Immature natural killer cell (primary cell): ENCODE data around the gene EEF2KMT. TPM values are rescaled to one million over a fixed set of nuclear protein-coding genes. Genes with fewer than 3 reads are reported as not detected.
"Not testable (repeated sequence)": the region's sequence is repeated elsewhere in the genome, so short reads cannot be mapped to it uniquely, and the experiment has no call there.

ENCODE experiments used
- DNase-seq, 3 donors: peaks; one replicate each; pipeline ENCODE4 v3.0.0; 2022; ENCODE audit warnings: mixed read lengths in 1 of 3
- H3K27ac Mint-ChIP-seq, 6 donors: one replicate each; pipeline ENCODE4 v1.8.0; 2020; ENCODE audit warnings: mixed read lengths in 6 of 6, mild to moderate bottlenecking in 5 of 6, inconsistent platforms in 4 of 6, moderate library complexity in 3 of 6
- H3K27me3 Mint-ChIP-seq, 3 donors: one replicate each; pipeline ENCODE4 v1.8.0; 2020 to 2021; ENCODE audit warnings: low read depth in 3 of 3, mild to moderate bottlenecking in 3 of 3, mixed read lengths in 3 of 3, moderate library complexity in 3 of 3, inconsistent platforms in 1 of 3
- H3K36me3 Mint-ChIP-seq, 3 donors: one replicate each; pipeline ENCODE4 v1.8.0; 2020; ENCODE audit warnings: mixed read lengths in 3 of 3, inconsistent platforms in 2 of 3, mild to moderate bottlenecking in 2 of 3
- H3K4me1 Mint-ChIP-seq, 2 donors: one replicate each; pipeline ENCODE4 v1.8.0; 2020; ENCODE audit warnings: inconsistent platforms in 2 of 2, mild to moderate bottlenecking in 2 of 2, mixed read lengths in 2 of 2, moderate library complexity in 1 of 2
- H3K4me3 Mint-ChIP-seq, 5 donors: one replicate each; pipeline ENCODE4 v1.8.0; 2020; ENCODE audit warnings: mild to moderate bottlenecking in 5 of 5, mixed read lengths in 5 of 5, inconsistent platforms in 3 of 5, moderate library complexity in 3 of 5
- H3K9me3 Mint-ChIP-seq, 6 donors: one replicate each; pipeline ENCODE4 v1.8.0; 2020; ENCODE audit warnings: mild to moderate bottlenecking in 6 of 6, mixed read lengths in 6 of 6, inconsistent platforms in 4 of 6, moderate library complexity in 3 of 6
- polyA plus RNA-seq, 3 donors: library from polyadenylated mRNA; unstranded; fragments of 300-500 nt; fragmentation: Illumina TruSeq; gene quantifications; one replicate each; pipeline ENCODE4 v1.2.3, GENCODE V29; 2021

EEF2KMT gene
- 10 to 100 TPM in 2 of 3 donors, 1 to 10 TPM in 1; 3.6 to 17.3 (median 11.8) TPM for polyA plus RNA-seq

GRCh38 chr16:5097470-5098220, at the start of gene EEF2KMT:
EEF2KMT (minus strand) TSS chr16:5097795; CDS start chr16:5097739, 56 bp downstream.
- Mint-ChIP-seq H3K27ac (peak within 1 kb of the TSS; percentile 91 to 98 (median 96)), H3K4me3 (peak within 1 kb of the TSS; percentile 93 to 99 (median 95)), H3K4me1 (peaks cover 9 to 11% of the 10 kb centered on the region in 2 donors)
- DNase-seq = peak in 1 of 3 donors; percentile 89
- not testable (repeated sequence) for H3K9me3 Mint-ChIP-seq, H3K27me3 Mint-ChIP-seq, H3K36me3 Mint-ChIP-seq

GRCh38 chr16:5144621-5144956, 47.0 kb upstream of the EEF2KMT start:
- H3K36me3 Mint-ChIP-seq, H3K4me1 Mint-ChIP-seq, H3K27me3 Mint-ChIP-seq, H3K9me3 Mint-ChIP-seq, DNase-seq, H3K4me3 Mint-ChIP-seq, H3K27ac Mint-ChIP-seq: not testable (repeated sequence)

- Mint-ChIP-seq H3K4me1 (no peaks in the 10 kb centered on the region), H3K27ac (no peak overlapping the region)
Measured at GRCh38 chr16:5143761-5144620, 46.4 kb upstream of the EEF2KMT start.

GRCh38 chr16:5140151-5140550, 42.6 kb upstream of the EEF2KMT start:
- H3K27me3 Mint-ChIP-seq = peaks cover 2 to 11% (median 4%) of the 10 kb centered on the region in 3 donors
- H3K9me3 Mint-ChIP-seq, H3K4me1 Mint-ChIP-seq, H3K36me3 Mint-ChIP-seq, H3K27ac Mint-ChIP-seq, DNase-seq, H3K4me3 Mint-ChIP-seq: not testable (repeated sequence)

More at GRCh38 chr16:5143761-5144620, 46.4 kb upstream of the EEF2KMT start:
- DNase-seq = no peak
- peaks cover 2 to 5% (median 5%) of the 10 kb centered on the region in 3 donors for H3K27me3 Mint-ChIP-seq
- no peak overlapping the region for H3K4me3 Mint-ChIP-seq
- H3K9me3 Mint-ChIP-seq = no peaks in the 10 kb centered on the region
- H3K36me3 Mint-ChIP-seq = no peaks in the 10 kb centered on the region

- H3K27me3 Mint-ChIP-seq = peaks cover 4 to 13% (median 6%) of the 10 kb centered on the region in 3 donors
- H3K4me1 Mint-ChIP-seq, H3K4me3 Mint-ChIP-seq, H3K27ac Mint-ChIP-seq, DNase-seq, H3K36me3 Mint-ChIP-seq, H3K9me3 Mint-ChIP-seq: not testable (repeated sequence)
Measured at GRCh38 chr16:5134739-5135452, 37.3 kb upstream of the EEF2KMT start.

- H3K9me3 Mint-ChIP-seq, H3K4me1 Mint-ChIP-seq, H3K27ac Mint-ChIP-seq, DNase-seq, H3K4me3 Mint-ChIP-seq, H3K27me3 Mint-ChIP-seq, H3K36me3 Mint-ChIP-seq: not testable (repeated sequence)
Measured at GRCh38 chr16:5132915-5133600, 35.5 kb upstream of the EEF2KMT start.

- H3K9me3 Mint-ChIP-seq, DNase-seq, H3K4me1 Mint-ChIP-seq, H3K4me3 Mint-ChIP-seq, H3K36me3 Mint-ChIP-seq, H3K27ac Mint-ChIP-seq: not testable (repeated sequence)
- peaks cover 6 to 16% (median 6%) of the 10 kb centered on the region in 3 donors for H3K27me3 Mint-ChIP-seq
Measured at GRCh38 chr16:5131467-5132004, 33.9 kb upstream of the EEF2KMT start.

- peak overlapping the region in 1 of 6 donors; percentile 57 for H3K27ac Mint-ChIP-seq
- H3K4me1 Mint-ChIP-seq, H3K9me3 Mint-ChIP-seq, H3K36me3 Mint-ChIP-seq: not testable (repeated sequence)
- H3K27me3 Mint-ChIP-seq = peaks cover 11 to 23% (median 14%) of the 10 kb centered on the region in 3 donors
- peak overlapping the region in 1 of 5 donors; percentile 14 for H3K4me3 Mint-ChIP-seq
- peak in 2 of 3 donors; percentile 15 to 20 for DNase-seq
Measured at GRCh38 chr16:5117300-5118087, 19.9 kb upstream of the EEF2KMT start.

- not testable (repeated sequence) for H3K9me3 Mint-ChIP-seq, H3K4me1 Mint-ChIP-seq, H3K4me3 Mint-ChIP-seq, H3K36me3 Mint-ChIP-seq, DNase-seq, H3K27ac Mint-ChIP-seq
- H3K27me3 Mint-ChIP-seq = peaks cover 11 to 23% (median 14%) of the 10 kb centered on the region in 3 donors
Measured at GRCh38 chr16:5116780-5117295, 19.2 kb upstream of the EEF2KMT start.

- H3K4me1 Mint-ChIP-seq, H3K9me3 Mint-ChIP-seq, H3K4me3 Mint-ChIP-seq, H3K27ac Mint-ChIP-seq, DNase-seq, H3K36me3 Mint-ChIP-seq: not testable (repeated sequence)
- peaks cover 2 to 10% (median 4%) of the 10 kb centered on the region in 3 donors for H3K27me3 Mint-ChIP-seq
Measured at GRCh38 chr16:5110933-5111332, 13.3 kb upstream of the EEF2KMT start.

GRCh38 chr16:5108505-5109158, 11.0 kb upstream of the EEF2KMT start:
- Mint-ChIP-seq H3K27me3 (peaks cover 0 to 2% (median 1%) of the 10 kb centered on the region in 3 donors), H3K36me3 (no peaks in the 10 kb centered on the region), H3K9me3 (no peaks in the 10 kb centered on the region), H3K4me1 (no peaks in the 10 kb centered on the region), H3K4me3 (no peak overlapping the region), H3K27ac (no peak overlapping the region)
- DNase-seq = no peak

GRCh38 chr16:5105039-5105438, 7.4 kb upstream of the EEF2KMT start:
- not testable (repeated sequence) for H3K27me3 Mint-ChIP-seq, H3K27ac Mint-ChIP-seq, H3K4me1 Mint-ChIP-seq, H3K9me3 Mint-ChIP-seq, H3K36me3 Mint-ChIP-seq, H3K4me3 Mint-ChIP-seq, DNase-seq
